Breast epithelium (tissue), 3 donors: ENCODE data around the gene PRLR.

ENCODE experiments used
- CTCF ChIP-seq, 3 donors: fragments of 450-650 bp; IDR thresholded peaks; one replicate each; pipeline ENCODE4 v1.5.1; 2016 to 2017; ENCODE audit warnings: antibody characterized with exemption in 3 of 3, mild to moderate bottlenecking in 3 of 3, moderate library complexity in 3 of 3
- POLR2A ChIP-seq: fragments of 450-650 bp; IDR thresholded peaks from one replicate; pipeline ENCODE4 v1.6.1; 2016; ENCODE audit warnings: antibody characterized with exemption, mild to moderate bottlenecking, moderate library complexity
- POLR2AphosphoS5 ChIP-seq, 3 donors: sonication (generic); formaldehyde crosslinking; IDR thresholded peaks; one replicate each; pipeline ENCODE4 v1.6.1; 2017; ENCODE audit warnings: antibody characterized with exemption in 3 of 3

DNA sequence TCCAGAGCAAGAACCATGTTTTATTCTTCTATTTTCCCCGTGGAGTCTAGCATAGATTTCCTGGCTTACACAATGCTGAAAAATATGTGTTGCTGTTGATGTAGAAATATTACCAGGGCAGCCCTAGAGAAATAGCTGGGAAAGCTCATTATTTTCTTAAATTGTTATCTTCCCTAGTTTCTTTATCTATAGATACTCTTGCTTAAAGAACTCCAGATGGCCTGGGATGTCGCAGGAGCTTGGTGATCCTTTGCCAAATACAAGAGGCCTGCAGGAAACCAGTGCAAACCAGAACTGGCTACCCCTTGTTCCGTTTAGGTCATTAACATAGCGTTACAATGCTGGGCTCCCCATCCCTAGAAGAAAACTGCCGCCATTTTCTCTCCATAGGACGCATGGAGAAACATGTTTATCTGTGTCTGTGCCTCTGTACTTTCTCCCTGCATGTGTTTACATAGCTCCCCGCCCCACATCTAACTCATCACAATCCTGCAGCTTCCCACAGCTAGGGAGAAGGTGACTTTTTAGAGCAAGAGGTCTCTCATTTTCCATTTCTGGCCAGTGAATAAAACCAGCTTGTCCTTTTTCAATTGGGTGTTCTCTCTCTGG lies 6.4 kb downstream of the PRLR start:
- TF ChIP-seq CTCF (IDR thresholded peaks at IDR 0.05), result no peak
- TF ChIP-seq POLR2AphosphoS5 (IDR thresholded peaks at IDR 0.05), result no peak
- TF ChIP-seq POLR2A, result no peak
